Measurements from ENCODE around the gene C20orf173.

C20orf173 gene

GRCh38 chr20:35504751-35505150, 24.7 kb downstream of the C20orf173 start:
- no peaks in the 10 kb centered on the region for H3K4me1 ChIP-seq
- H3K4me3 ChIP-seq, result no peak overlapping the region
- peaks cover 46 to 95% (median 76%) of the 10 kb centered on the region in 3 donors for H3K36me3 ChIP-seq
- H3K9me3 ChIP-seq, result no peaks in the 10 kb centered on the region
- TF ChIP-seq CTCF (IDR thresholded peaks at IDR 0.05), result no peak
- DNase-seq, result no peak
- intact Hi-C loops (cut with DNase I; ENCODE audit: low total_unique reads), result no loop called here
- no peak overlapping the region for H3K27ac ChIP-seq
- no peaks in the 10 kb centered on the region for H3K27me3 ChIP-seq

GRCh38 chr20:35503841-35504561, 25.5 kb downstream of the C20orf173 start:
- Histone ChIP-seq H3K27me3 (no peaks in the 10 kb centered on the region), H3K36me3 (peaks cover 41 to 95% (median 69%) of the 10 kb centered on the region in 3 donors), H3K27ac (no peak overlapping the region), H3K9me3 (no peaks in the 10 kb centered on the region), H3K4me1 (no peaks in the 10 kb centered on the region), H3K4me3 (no peak overlapping the region)
- intact Hi-C loops (cut with DNase I; ENCODE audit: low total_unique reads), result no loop called here
- no peak for DNase-seq
- no peak for TF ChIP-seq CTCF (IDR thresholded peaks at IDR 0.05)

GRCh38 chr20:35503281-35503680, 26.2 kb downstream of the C20orf173 start:
- Histone ChIP-seq H3K9me3 (no peaks in the 10 kb centered on the region), H3K4me1 (no peaks in the 10 kb centered on the region), H3K36me3 (peaks cover 40 to 95% (median 67%) of the 10 kb centered on the region in 3 donors), H3K27ac (no peak overlapping the region), H3K4me3 (no peak overlapping the region), H3K27me3 (no peaks in the 10 kb centered on the region)
- intact Hi-C loops (cut with DNase I; ENCODE audit: low total_unique reads), result no loop called here
- TF ChIP-seq CTCF (IDR thresholded peaks at IDR 0.05), result no peak
- no peak for DNase-seq

- intact Hi-C loops (cut with DNase I; ENCODE audit: low total_unique reads), result no loop called here
- Histone ChIP-seq H3K27ac (no peak overlapping the region), H3K27me3 (no peaks in the 10 kb centered on the region), H3K36me3 (peaks cover 42 to 95% (median 70%) of the 10 kb centered on the region in 3 donors), H3K9me3 (no peaks in the 10 kb centered on the region), H3K4me1 (no peaks in the 10 kb centered on the region), H3K4me3 (no peak overlapping the region)
- no peak for DNase-seq
- TF ChIP-seq CTCF (IDR thresholded peaks at IDR 0.05), result no peak
These were observed 27.1 kb downstream of the C20orf173 start for GRCh38 chr20:35502352-35502751.

GRCh38 chr20:35499271-35499670, 30.2 kb downstream of the C20orf173 start:
- intact Hi-C loops (cut with DNase I; ENCODE audit: low total_unique reads), result no loop called here
- Histone ChIP-seq H3K27me3 (no peaks in the 10 kb centered on the region), H3K36me3 (peaks cover 61 to 100% (median 89%) of the 10 kb centered on the region in 3 donors), H3K4me3 (no peak overlapping the region), H3K27ac (no peak overlapping the region), H3K4me1 (no peaks in the 10 kb centered on the region), H3K9me3 (no peaks in the 10 kb centered on the region)
- DNase-seq, result no peak
- TF ChIP-seq CTCF (IDR thresholded peaks at IDR 0.05), result no peak

All from tibial artery (tissue), 4 donors.